ENCODE data around the gene SIX5. TPM values are rescaled to one million over a fixed set of nuclear protein-coding genes. Genes with fewer than 3 reads are reported as not detected.
A peak's percentile ranks its signal among the peaks of the same experiment; 100 is the strongest.

The SIX5 gene
- total and polyA plus RNA-seq, 9 of the 15 experiments (the other 6 are each of a cell fraction or from before 2014, with no cell fraction given): 1.4 to 17.2 (median 7.4) TPM; not detected in 2

DNA sequence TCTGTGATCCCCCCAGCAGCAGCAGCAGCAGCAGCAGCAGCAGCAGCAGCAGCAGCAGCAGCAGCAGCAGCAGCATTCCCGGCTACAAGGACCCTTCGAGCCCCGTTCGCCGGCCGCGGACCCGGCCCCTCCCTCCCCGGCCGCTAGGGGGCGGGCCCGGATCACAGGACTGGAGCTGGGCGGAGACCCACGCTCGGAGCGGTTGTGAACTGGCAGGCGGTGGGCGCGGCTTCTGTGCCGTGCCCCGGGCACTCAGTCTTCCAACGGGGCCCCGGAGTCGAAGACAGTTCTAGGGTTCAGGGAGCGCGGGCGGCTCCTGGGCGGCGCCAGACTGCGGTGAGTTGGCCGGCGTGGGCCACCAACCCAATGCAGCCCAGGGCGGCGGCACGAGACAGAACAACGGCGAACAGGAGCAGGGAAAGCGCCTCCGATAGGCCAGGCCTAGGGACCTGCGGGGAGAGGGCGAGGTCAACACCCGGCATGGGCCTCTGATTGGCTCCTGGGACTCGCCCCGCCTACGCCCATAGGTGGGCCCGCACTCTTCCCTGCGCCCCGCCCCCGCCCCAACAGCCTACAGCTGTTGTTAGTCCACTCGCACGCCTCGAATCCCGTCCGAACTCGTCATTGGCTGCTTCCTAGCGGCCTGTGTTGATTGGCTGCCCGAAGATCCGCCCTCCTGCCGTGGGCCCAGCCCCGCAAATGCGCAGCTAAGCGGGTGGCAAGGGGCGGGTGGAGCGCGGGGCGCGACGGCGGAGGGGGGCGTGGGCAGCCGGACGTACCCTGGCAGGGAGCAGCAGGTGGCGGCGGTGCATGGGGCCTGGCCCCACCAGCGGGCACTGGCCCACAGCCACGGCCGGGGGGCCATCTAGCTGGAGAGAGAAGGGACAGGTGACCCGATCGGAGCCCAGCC is 1.4 kb upstream of the SIX5 start (continued):
- TF ChIP-seq ETV6 (IDR thresholded peaks at IDR 0.05; ENCODE audit: borderline replicate concordance in 1 of 2, low read depth in 2 of 2, low read length in 1 of 2) (no peak; a peak in 1 of 4 replicates), ETV6 (CRISPR knock-in tag; IDR thresholded peaks at IDR 0.05; ENCODE audit: borderline replicate concordance) (peak; percentile 37; the same call in 1 of the 2 replicates), TBL1XR1 (IDR thresholded peaks at IDR 0.05; ENCODE audit: low read length in 2 of 2) (peak in 1 of 2 experiments; percentile 11; a peak in 1 of 4 replicates), SIN3A (IDR thresholded peaks at IDR 0.05; ENCODE audit: borderline replicate concordance in 2 of 2, control insufficient read depth in 1 of 2, low read depth in 2 of 2, low read length in 2 of 2) (peak; percentile 29 to 68; a peak in 3 of 4 replicates), HOXB6 (CRISPR knock-in tag; IDR thresholded peaks at IDR 0.05; ENCODE audit: borderline replicate concordance) (no peak), MYNN (IDR thresholded peaks at IDR 0.05) (peak; percentile 79), MYNN (CRISPR knock-in tag; IDR thresholded peaks at IDR 0.05) (no peak), SP2 (IDR thresholded peaks at IDR 0.05; ENCODE audit: extremely low read depth, low read depth, low read length, poor library complexity, severe bottlenecking) (peak; percentile 50), MTA2 (IDR thresholded peaks at IDR 0.05; ENCODE audit: low read depth) (no peak), ZNF140 (CRISPR knock-in tag; IDR thresholded peaks at IDR 0.05) (no peak), NUFIP1 (IDR thresholded peaks at IDR 0.05; ENCODE audit: partially characterized antibody) (no peak), CBX3 (IDR thresholded peaks at IDR 0.05; ENCODE audit: borderline replicate concordance in 1 of 2, low read length in 2 of 2) (no peak), CHD2 (IDR thresholded peaks at IDR 0.05; ENCODE audit: low read depth, low read length) (peak; percentile 65), VEZF1 (CRISPR knock-in tag; IDR thresholded peaks at IDR 0.05) (peak; percentile 88), PHF8 (IDR thresholded peaks at IDR 0.05; ENCODE audit: borderline replicate concordance, low read length) (peak; percentile 61; the same call in 1 of the 2 replicates), PYGO2 (tag; IDR thresholded peaks at IDR 0.05) (no peak), FOXJ2 (tag; IDR thresholded peaks at IDR 0.05) (no peak), TCF7 (IDR thresholded peaks at IDR 0.05; ENCODE audit: borderline replicate concordance) (no peak), KAT8 (IDR thresholded peaks at IDR 0.05; ENCODE audit: low read depth) (no peak), BRD9 (IDR thresholded peaks at IDR 0.05; ENCODE audit: low read depth, partially characterized antibody) (no peak), NCOR1 (IDR thresholded peaks at IDR 0.05) (peak; percentile 29; the same call in 1 of the 2 replicates), TAF9B (IDR thresholded peaks at IDR 0.05; ENCODE audit: partially characterized antibody) (no peak), SMAD2 (IDR thresholded peaks at IDR 0.05; ENCODE audit: low read depth, low read length) (no peak), SP1 (CRISPR knock-in tag; IDR thresholded peaks at IDR 0.05) (peak; percentile 94), LCOR (CRISPR knock-in tag; IDR thresholded peaks at IDR 0.05) (peak; percentile 92), HNRNPUL1 (IDR thresholded peaks at IDR 0.05; ENCODE audit: low read length) (no peak), STAG1 (CRISPR knock-in tag; IDR thresholded peaks at IDR 0.05; ENCODE audit: borderline replicate concordance) (no peak), ZKSCAN3 (CRISPR knock-in tag; IDR thresholded peaks at IDR 0.05) (no peak), ZNF175 (CRISPR knock-in tag; IDR thresholded peaks at IDR 0.05; ENCODE audit: low read depth) (no peak; the same call in 1 of the 2 replicates), ARID2 (IDR thresholded peaks at IDR 0.05) (no peak)
